Measurements from ENCODE around the gene FYB1. TPM values are rescaled to one million over a fixed set of nuclear protein-coding genes. Genes with fewer than 3 reads are reported as not detected.

The FYB1 gene
- total and polyA plus RNA-seq, 2 of the 4 experiments (the other 2 are of a cell fraction), result not detected

- Histone ChIP-seq H3K27me3 (ENCODE audit: control insufficient read depth, insufficient read depth, low read length) (peaks cover 9% of the 10 kb centered on the region), H2BK5ac (ENCODE audit: low read depth, low read length, poor library complexity, severe bottlenecking) (no peak overlapping the region), H3K36me3 (ENCODE audit: control insufficient read depth, insufficient read depth, low read length) (no peaks in the 10 kb centered on the region), H3K18ac (ENCODE audit: low read depth, low read length) (no peak overlapping the region), H3K27ac (ENCODE audit: insufficient read depth, low read length) (no peak overlapping the region), H3K4me2 (ENCODE audit: low read depth, low read length) (no peak overlapping the region), H4K20me1 (ENCODE audit: insufficient read depth, low read length) (no peaks in the 10 kb centered on the region), H3K4ac (ENCODE audit: low read depth, low read length) (no peak overlapping the region), H3K79me1 (ENCODE audit: low read depth in 1 of 2, low read length in 2 of 2) (no peaks in the 10 kb centered on the region), H3K14ac (replicated peaks; ENCODE audit: low read depth, low read length) (no peak overlapping the region), H3K9me1 (ENCODE audit: insufficient read depth, low read length) (no peaks in the 10 kb centered on the region), H3K23ac (ENCODE audit: low read depth, low read length) (no peak overlapping the region), H2BK120ac (ENCODE audit: low read depth, low read length) (no peak overlapping the region), H2BK20ac (ENCODE audit: low read depth, low read length) (no peak overlapping the region), H3K9ac (ENCODE audit: low read depth, low read length) (no peak overlapping the region), H3K4me1 (ENCODE audit: control insufficient read depth, insufficient read depth, low read length) (no peaks in the 10 kb centered on the region), H2AK5ac (ENCODE audit: low read depth, low read length) (no peak overlapping the region), H3K56ac (ENCODE audit: extremely low read depth, insufficient read depth, low read length) (no peak overlapping the region), H2AK9ac (replicated peaks; ENCODE audit: low read depth, low read length, poor library complexity) (no peak overlapping the region), H4K5ac (ENCODE audit: low read depth, low read length) (no peak overlapping the region), H4K91ac (ENCODE audit: insufficient read depth, low read depth, low read length) (no peak overlapping the region), H2AFZ (replicated peaks; ENCODE audit: low read length, poor library complexity) (no peak overlapping the region), H2BK15ac (ENCODE audit: low read depth, low read length) (no peak overlapping the region), H3K4me3 (ENCODE audit: insufficient read depth, low read depth, low read length) (no peak overlapping the region), H3K9me3 (ENCODE audit: control insufficient read depth, insufficient read depth, low read length) (no peaks in the 10 kb centered on the region), H4K8ac (ENCODE audit: low read depth in 2 of 2, low read length in 2 of 2) (no peak overlapping the region)
- dilution Hi-C loops (cut with HindIII; ENCODE audit: low sequenced_read_pairs, unreplicated experiment) (no loop called here), in situ Hi-C loops (cut with MboI; ENCODE audit: low sequenced_read_pairs) (no loop called here), intact Hi-C loops (cut with micrococcal nuclease) (no loop called here)
- DNase-seq (no peak), ATAC-seq (ENCODE audit: low read depth) (no peak)
- POLR2A ChIA-PET (ENCODE audit: unreplicated experiment), result no interaction called here
- no TSS peak for BruUV-seq (replicated peaks)
- CTCF ChIA-PET, result interaction anchor here (0.8 kb wide), 1 partner anchor 32 kb away, joined by 3 read pairs; no protein-coding TSS in a partner anchor
- no CpG with 5 or more reads among the region's 2 CpGs for WGBS, 2 experiments (ENCODE audit: extremely low coverage in 2 of 2, insufficient read length in 1 of 2)
- TF ChIP-seq POLR2A (IDR thresholded peaks at IDR 0.05; ENCODE audit: low read depth, low read length), result no peak
Measured at GRCh38 chr5:39186289-39186688, 33.1 kb downstream of the FYB1 start.
